ENCODE data around the gene GOLM1.

Gene GOLM1

DNA sequence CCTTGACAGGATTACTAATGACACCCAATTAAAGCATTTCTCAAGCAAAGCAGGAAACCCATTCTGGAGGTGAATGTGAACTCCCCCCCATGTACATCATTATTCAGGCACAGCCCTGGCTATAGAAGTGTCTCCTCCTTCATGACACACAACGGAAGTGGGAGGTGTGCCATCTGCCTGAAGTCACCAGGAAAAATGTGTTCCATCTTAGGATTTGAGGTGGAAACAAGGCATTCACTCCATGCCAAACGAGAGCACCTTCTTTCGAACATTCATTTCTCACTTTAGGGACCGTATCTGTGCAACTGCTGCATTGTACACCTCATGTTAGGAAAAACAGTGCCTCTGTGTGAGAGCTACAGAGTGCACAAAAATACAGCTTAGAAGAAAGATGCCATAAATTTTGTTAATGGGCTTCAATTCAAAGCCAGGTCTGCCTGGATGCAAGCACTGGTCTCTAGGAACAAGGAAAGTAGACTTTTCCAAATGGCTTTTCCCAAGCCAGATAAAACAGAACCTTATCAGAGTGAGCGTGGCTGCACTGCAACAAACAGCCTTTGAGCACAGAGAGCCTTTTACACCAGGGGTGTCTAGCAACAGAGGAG, 19.4 kb downstream of the GOLM1 start:
- no peak overlapping the region for H3K4me3 ChIP-seq (ENCODE audit: low read depth in 1 of 2, low read length in 1 of 2)
- H3K36me3 ChIP-seq = no peaks in the 10 kb centered on the region
- H3K27ac ChIP-seq = no peak overlapping the region
- H3K9me3 ChIP-seq = no peaks in the 10 kb centered on the region
- no peaks in the 10 kb centered on the region for H3K4me1 ChIP-seq (ENCODE audit: control insufficient read depth in 1 of 2, insufficient read depth in 1 of 2, low read depth in 1 of 2, low read length in 1 of 2)
- TF ChIP-seq, protein P1, sequence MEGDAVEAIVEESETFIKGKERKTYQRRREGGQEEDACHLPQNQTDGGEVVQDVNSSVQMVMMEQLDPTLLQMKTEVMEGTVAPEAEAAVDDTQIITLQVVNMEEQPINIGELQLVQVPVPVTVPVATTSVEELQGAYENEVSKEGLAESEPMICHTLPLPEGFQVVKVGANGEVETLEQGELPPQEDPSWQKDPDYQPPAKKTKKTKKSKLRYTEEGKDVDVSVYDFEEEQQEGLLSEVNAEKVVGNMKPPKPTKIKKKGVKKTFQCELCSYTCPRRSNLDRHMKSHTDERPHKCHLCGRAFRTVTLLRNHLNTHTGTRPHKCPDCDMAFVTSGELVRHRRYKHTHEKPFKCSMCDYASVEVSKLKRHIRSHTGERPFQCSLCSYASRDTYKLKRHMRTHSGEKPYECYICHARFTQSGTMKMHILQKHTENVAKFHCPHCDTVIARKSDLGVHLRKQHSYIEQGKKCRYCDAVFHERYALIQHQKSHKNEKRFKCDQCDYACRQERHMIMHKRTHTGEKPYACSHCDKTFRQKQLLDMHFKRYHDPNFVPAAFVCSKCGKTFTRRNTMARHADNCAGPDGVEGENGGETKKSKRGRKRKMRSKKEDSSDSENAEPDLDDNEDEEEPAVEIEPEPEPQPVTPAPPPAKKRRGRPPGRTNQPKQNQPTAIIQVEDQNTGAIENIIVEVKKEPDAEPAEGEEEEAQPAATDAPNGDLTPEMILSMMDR (IDR thresholded peaks at IDR 0.05) = no peak
- H3K27me3 ChIP-seq = no peaks in the 10 kb centered on the region

DNA sequence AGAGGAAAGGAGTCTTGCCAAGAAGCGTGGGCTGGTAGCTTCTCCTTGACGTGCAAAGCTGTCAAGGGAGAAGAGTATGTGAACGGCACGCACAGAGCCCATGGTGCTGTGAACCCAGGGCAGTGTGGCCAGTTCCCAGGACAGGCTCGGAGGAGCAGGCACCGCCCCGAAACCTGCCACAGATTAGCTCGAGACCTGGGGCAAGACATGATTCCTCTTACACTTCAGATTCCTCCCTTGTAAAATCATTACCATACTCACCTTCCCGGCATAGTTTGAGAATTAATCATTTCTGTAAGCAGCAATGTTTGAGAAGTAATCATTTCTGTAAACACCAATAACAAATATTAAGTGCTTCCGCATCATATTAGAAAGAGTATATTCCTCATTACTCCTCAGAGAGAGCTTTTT, 19.9 kb downstream of the GOLM1 start:
- no peaks in the 10 kb centered on the region for H3K4me1 ChIP-seq (ENCODE audit: control insufficient read depth in 1 of 2, insufficient read depth in 1 of 2, low read depth in 1 of 2, low read length in 1 of 2)
- no peaks in the 10 kb centered on the region for H3K36me3 ChIP-seq
- H3K9me3 ChIP-seq = no peaks in the 10 kb centered on the region
- no peaks in the 10 kb centered on the region for H3K27me3 ChIP-seq
- H3K27ac ChIP-seq = no peak overlapping the region
- H3K4me3 ChIP-seq (ENCODE audit: low read depth in 1 of 2, low read length in 1 of 2) = no peak overlapping the region
- TF ChIP-seq, protein P1 (IDR thresholded peaks at IDR 0.05) = no peak

GRCh38 chr9:86078731-86079130, 20.6 kb downstream of the GOLM1 start:
- Histone ChIP-seq H3K4me3 (ENCODE audit: low read depth in 1 of 2, low read length in 1 of 2) (no peak overlapping the region), H3K4me1 (ENCODE audit: control insufficient read depth in 1 of 2, insufficient read depth in 1 of 2, low read depth in 1 of 2, low read length in 1 of 2) (no peaks in the 10 kb centered on the region), H3K9me3 (no peaks in the 10 kb centered on the region), H3K36me3 (no peaks in the 10 kb centered on the region), H3K27me3 (no peaks in the 10 kb centered on the region), H3K27ac (no peak overlapping the region)
- TF ChIP-seq, protein P1 (IDR thresholded peaks at IDR 0.05) = no peak

DNA sequence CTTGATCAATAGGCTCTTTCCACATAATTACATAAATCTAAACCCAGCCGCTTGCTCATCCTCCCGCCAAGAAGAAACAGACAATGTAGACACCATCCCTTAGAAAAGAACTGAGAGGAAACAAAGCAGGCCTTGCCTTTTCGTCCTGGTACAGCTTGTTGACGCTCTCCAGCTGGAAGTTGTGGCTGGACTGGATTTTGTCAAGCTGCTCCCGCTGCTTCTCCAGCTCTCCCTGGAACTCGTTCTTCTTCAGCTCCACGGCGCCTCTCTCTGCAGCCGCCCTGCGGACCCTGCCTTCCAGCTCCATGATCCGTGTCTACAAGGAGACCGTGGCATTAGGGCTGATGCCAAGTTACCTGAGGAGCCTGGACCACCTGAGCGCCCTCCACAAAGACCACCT, 22.1 kb downstream of the GOLM1 start:
- H3K4me3 ChIP-seq (ENCODE audit: low read depth in 1 of 2, low read length in 1 of 2) = no peak overlapping the region
- TF ChIP-seq, protein P1 (IDR thresholded peaks at IDR 0.05) = no peak
- H3K4me1 ChIP-seq (ENCODE audit: control insufficient read depth in 1 of 2, insufficient read depth in 1 of 2, low read depth in 1 of 2, low read length in 1 of 2) = no peaks in the 10 kb centered on the region
- no peaks in the 10 kb centered on the region for H3K27me3 ChIP-seq
- H3K9me3 ChIP-seq = no peaks in the 10 kb centered on the region
- no peak overlapping the region for H3K27ac ChIP-seq
- no peaks in the 10 kb centered on the region for H3K36me3 ChIP-seq

DNA sequence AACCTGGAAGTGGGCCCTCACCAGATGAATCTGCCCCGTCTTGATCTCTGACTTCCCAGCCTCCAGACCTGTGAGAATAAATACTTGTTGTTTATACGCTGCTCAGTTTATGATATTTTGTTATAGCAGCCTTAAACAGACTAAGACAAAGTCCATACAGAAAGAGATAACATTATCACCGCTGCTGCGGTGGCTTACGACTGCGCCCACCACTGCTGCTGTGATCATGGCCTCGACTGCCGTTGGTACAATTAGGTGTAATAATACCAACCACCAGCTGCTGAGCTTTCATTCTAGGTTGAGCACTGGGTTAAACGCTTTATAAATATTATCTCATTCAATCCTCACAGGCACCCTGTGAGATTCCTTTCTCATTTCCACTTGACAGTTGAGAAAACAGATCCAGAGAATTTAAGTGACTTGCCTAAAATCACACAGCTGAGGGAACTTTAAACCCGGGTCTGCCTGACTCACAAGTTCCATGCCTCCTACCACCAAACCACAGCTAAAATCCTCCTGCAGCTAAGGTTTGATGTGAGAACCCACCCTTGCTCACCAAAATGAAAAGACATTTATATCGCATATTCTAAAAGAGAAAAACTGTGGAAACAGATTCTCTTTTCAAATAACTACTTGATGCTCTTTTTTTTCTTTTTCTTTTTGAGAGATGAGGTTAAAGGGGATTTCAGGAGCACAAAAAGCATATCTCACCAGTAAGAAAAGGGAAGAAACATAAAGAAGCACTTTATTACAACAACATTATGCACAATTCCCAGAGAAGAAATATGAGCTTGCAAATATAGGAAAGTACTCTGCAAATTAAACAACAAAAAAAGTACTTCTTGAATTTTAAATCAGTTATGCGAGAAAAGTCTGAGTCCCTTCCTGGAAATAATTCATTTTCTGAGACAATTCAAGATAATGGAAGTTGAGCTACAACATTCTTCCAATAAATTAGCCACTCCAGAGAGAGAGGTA, 23.9 kb downstream of the GOLM1 start:
- Histone ChIP-seq H3K4me3 (ENCODE audit: low read depth in 1 of 2, low read length in 1 of 2) (no peak overlapping the region), H3K9me3 (no peaks in the 10 kb centered on the region), H3K36me3 (no peaks in the 10 kb centered on the region), H3K4me1 (ENCODE audit: control insufficient read depth in 1 of 2, insufficient read depth in 1 of 2, low read depth in 1 of 2, low read length in 1 of 2) (peaks cover 4 to 6% of the 10 kb centered on the region in 2 experiments), H3K27me3 (no peaks in the 10 kb centered on the region), H3K27ac (no peak overlapping the region)
- TF ChIP-seq, protein P1 (IDR thresholded peaks at IDR 0.05) = no peak
